ENCODE measurements around the gene MMP15. TPM values are rescaled to one million over a fixed set of nuclear protein-coding genes. Genes with fewer than 3 reads are reported as not detected.
A peak's percentile ranks its signal among the peaks of the same experiment; 100 is the strongest.
"Not testable (repeated sequence)": the region's sequence is repeated elsewhere in the genome, so short reads cannot be mapped to it uniquely, and the experiment has no call there.

Gene MMP15
- total and polyA plus RNA-seq, 4 donors, result 7.0 to 38.8 (median 21.4) TPM

GRCh38 chr16:58057784-58058183 is 32.2 kb downstream of the MMP15 start:
- Histone ChIP-seq H3K27ac (ENCODE audit: low read depth in 1 of 2, low read length in 2 of 2) (no peak overlapping the region), H3K4me1 (ENCODE audit: control insufficient read depth in 4 of 4, insufficient read depth in 4 of 4, low read length in 3 of 4) (no peaks in the 10 kb centered on the region), H3K27me3 (ENCODE audit: control insufficient read depth in 4 of 4, insufficient read depth in 4 of 4, low read length in 3 of 4) (no peaks in the 10 kb centered on the region), H3K36me3 (ENCODE audit: control insufficient read depth in 4 of 4, insufficient read depth in 3 of 4, low read depth in 1 of 4, low read length in 3 of 4) (no peaks in the 10 kb centered on the region), H3K9ac (ENCODE audit: low read depth in 1 of 2, low read length in 2 of 2) (no peak overlapping the region), H3K4me3 (ENCODE audit: low read depth in 1 of 3, low read length in 3 of 3) (no peak overlapping the region), H3K9me3 (ENCODE audit: control insufficient read depth in 4 of 4, low read length in 3 of 4) (no peaks in the 10 kb centered on the region)
- TF ChIP-seq FOXA1 (IDR thresholded peaks at IDR 0.05), result no peak
- 76% methylated on average over 3 of the region's 3 CpGs for WGBS
- DNase-seq (ENCODE audit: low spot score), result no peak

- no peak for DNase-seq (ENCODE audit: low spot score)
- Histone ChIP-seq H3K27ac (ENCODE audit: low read depth in 1 of 2, low read length in 2 of 2) (no peak overlapping the region), H3K4me3 (ENCODE audit: low read depth in 1 of 3, low read length in 3 of 3) (no peak overlapping the region), H3K36me3 (ENCODE audit: control insufficient read depth in 4 of 4, insufficient read depth in 3 of 4, low read depth in 1 of 4, low read length in 3 of 4) (no peaks in the 10 kb centered on the region), H3K9me3 (ENCODE audit: control insufficient read depth in 4 of 4, low read length in 3 of 4) (no peaks in the 10 kb centered on the region), H3K4me1 (ENCODE audit: control insufficient read depth in 4 of 4, insufficient read depth in 4 of 4, low read length in 3 of 4) (no peaks in the 10 kb centered on the region), H3K9ac (ENCODE audit: low read depth in 1 of 2, low read length in 2 of 2) (no peak overlapping the region), H3K27me3 (ENCODE audit: control insufficient read depth in 4 of 4, insufficient read depth in 4 of 4, low read length in 3 of 4) (no peaks in the 10 kb centered on the region)
- TF ChIP-seq JUND (IDR thresholded peaks at IDR 0.05) (no peak), GABPA (IDR thresholded peaks at IDR 0.05 in 1 of 2, conservative IDR thresholded peaks at IDR 0.05 in 1 of 2) (no peak), SP1 (IDR thresholded peaks at IDR 0.05) (no peak), ZBTB33 (IDR thresholded peaks at IDR 0.05) (no peak)
- WGBS, result 86% methylated on average over 4 of the region's 4 CpGs
These were observed 37.3 kb downstream of the MMP15 start for GRCh38 chr16:58062821-58063220.

- Histone ChIP-seq H3K36me3 (ENCODE audit: control insufficient read depth in 4 of 4, insufficient read depth in 3 of 4, low read depth in 1 of 4, low read length in 3 of 4) (no peaks in the 10 kb centered on the region), H3K4me1 (ENCODE audit: control insufficient read depth in 4 of 4, insufficient read depth in 4 of 4, low read length in 3 of 4) (no peaks in the 10 kb centered on the region), H3K4me3 (ENCODE audit: low read depth in 1 of 3, low read length in 3 of 3) (no peak overlapping the region), H3K27me3 (ENCODE audit: control insufficient read depth in 4 of 4, insufficient read depth in 4 of 4, low read length in 3 of 4) (no peaks in the 10 kb centered on the region), H3K27ac (ENCODE audit: low read depth in 1 of 2, low read length in 2 of 2) (no peak overlapping the region), H3K9ac (ENCODE audit: low read depth in 1 of 2, low read length in 2 of 2) (no peak overlapping the region), H3K9me3 (ENCODE audit: control insufficient read depth in 4 of 4, low read length in 3 of 4) (no peaks in the 10 kb centered on the region)
- 71% methylated on average over 8 of the region's 8 CpGs for WGBS
- TF ChIP-seq EGR1 (IDR thresholded peaks at IDR 0.05; ENCODE audit: low read depth in 2 of 2) (no peak), NR2F2 (IDR thresholded peaks at IDR 0.05) (peak; percentile 33), SP1 (IDR thresholded peaks at IDR 0.05) (peak; percentile 17)
- DNase-seq (ENCODE audit: low spot score), result no peak
These were observed 38.0 kb downstream of the MMP15 start for GRCh38 chr16:58063377-58064076.

- no peak overlapping the region for H3K9ac ChIP-seq (ENCODE audit: low read depth in 1 of 2, low read length in 2 of 2)
- H3K4me3 ChIP-seq (ENCODE audit: low read depth in 1 of 3, low read length in 3 of 3), result no peak overlapping the region
- DNase-seq (ENCODE audit: low spot score), result no peak
- no peaks in the 10 kb centered on the region for H3K4me1 ChIP-seq (ENCODE audit: control insufficient read depth in 4 of 4, insufficient read depth in 4 of 4, low read length in 3 of 4)
- no peaks in the 10 kb centered on the region for H3K9me3 ChIP-seq (ENCODE audit: control insufficient read depth in 4 of 4, low read length in 3 of 4)
- no peaks in the 10 kb centered on the region for H3K36me3 ChIP-seq (ENCODE audit: control insufficient read depth in 4 of 4, insufficient read depth in 3 of 4, low read depth in 1 of 4, low read length in 3 of 4)
- 95% methylated on average over 4 of the region's 4 CpGs for WGBS
- H3K27me3 ChIP-seq (ENCODE audit: control insufficient read depth in 4 of 4, insufficient read depth in 4 of 4, low read length in 3 of 4), result no peaks in the 10 kb centered on the region
- no peak overlapping the region for H3K27ac ChIP-seq (ENCODE audit: low read depth in 1 of 2, low read length in 2 of 2)
- TF ChIP-seq ATF3 (IDR thresholded peaks at IDR 0.05) (no peak), FOXA1 (IDR thresholded peaks at IDR 0.05) (no peak), MAX (IDR thresholded peaks at IDR 0.05) (no peak), RAD21 (IDR thresholded peaks at IDR 0.05) (no peak), HNF4G (IDR thresholded peaks at IDR 0.05) (no peak), GABPA (IDR thresholded peaks at IDR 0.05 in 1 of 2, conservative IDR thresholded peaks at IDR 0.05 in 1 of 2) (no peak), SP1 (IDR thresholded peaks at IDR 0.05) (no peak), FOXA2 (IDR thresholded peaks at IDR 0.05) (no peak), NR2F2 (IDR thresholded peaks at IDR 0.05) (no peak), JUND (IDR thresholded peaks at IDR 0.05) (no peak), RXRA (IDR thresholded peaks at IDR 0.05) (no peak), YY1 (IDR thresholded peaks at IDR 0.05) (no peak), CTCF (IDR thresholded peaks at IDR 0.05; ENCODE audit: low read depth, low read length, missing input control) (no peak), TAF1 (conservative IDR thresholded peaks at IDR 0.05) (no peak)
These were observed 45.0 kb downstream of the MMP15 start for GRCh38 chr16:58070585-58070984.

GRCh38 chr16:58072134-58072533 is 46.6 kb downstream of the MMP15 start:
- H3K9me3 ChIP-seq (ENCODE audit: control insufficient read depth in 4 of 4, low read length in 3 of 4); H3K4me3 ChIP-seq (ENCODE audit: low read depth in 1 of 3, low read length in 3 of 3); DNase-seq (ENCODE audit: low spot score); H3K27ac ChIP-seq (ENCODE audit: low read depth in 1 of 2, low read length in 2 of 2); H3K9ac ChIP-seq (ENCODE audit: low read depth in 1 of 2, low read length in 2 of 2); H3K4me1 ChIP-seq (ENCODE audit: control insufficient read depth in 4 of 4, insufficient read depth in 4 of 4, low read length in 3 of 4); H3K27me3 ChIP-seq (ENCODE audit: control insufficient read depth in 4 of 4, insufficient read depth in 4 of 4, low read length in 3 of 4); H3K36me3 ChIP-seq (ENCODE audit: control insufficient read depth in 4 of 4, insufficient read depth in 3 of 4, low read depth in 1 of 4, low read length in 3 of 4): not testable (repeated sequence)
- WGBS, result 93% methylated on average over 5 of the region's 5 CpGs

Measured in liver (tissue), 9 donors.